GM19035 (cell line): ENCODE data around the gene COG6.
A peak's percentile ranks its signal among the peaks of the same experiment; 100 is the strongest.

Experiments
- ATAC-seq: cut with Tn5 transposase; IDR thresholded peaks from one replicate; pipeline ENCODE4 v1.9.1; 2021; ENCODE audit not compliant: unreplicated experiment

The COG6 gene

DNA sequence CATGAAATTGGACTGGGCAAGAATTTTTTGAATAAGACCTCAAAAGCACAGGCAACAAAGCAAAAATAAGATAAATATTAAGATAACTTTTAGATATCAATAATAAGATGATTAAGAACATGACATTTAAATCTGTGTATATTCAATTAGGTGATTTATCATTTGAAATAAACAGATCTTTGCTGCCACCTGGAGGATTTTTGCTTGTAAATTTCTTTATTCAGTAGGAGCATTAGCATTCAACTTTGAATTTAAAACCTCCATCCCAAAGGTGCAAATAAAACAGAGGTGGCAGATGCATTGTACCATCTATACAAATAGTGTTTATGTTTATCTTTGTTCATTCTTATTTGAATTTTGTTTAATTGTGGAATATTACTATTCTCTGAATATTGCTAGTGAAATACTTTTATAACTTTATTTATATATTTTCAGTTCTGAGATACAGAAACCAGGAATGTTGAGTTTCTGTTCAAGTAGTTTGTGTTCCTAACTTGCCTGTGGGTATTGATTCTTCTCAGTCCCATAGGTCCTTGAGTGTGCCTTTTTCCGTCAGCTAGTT lies 20.9 kb downstream of the COG6 start:
- ATAC-seq: no peak

DNA sequence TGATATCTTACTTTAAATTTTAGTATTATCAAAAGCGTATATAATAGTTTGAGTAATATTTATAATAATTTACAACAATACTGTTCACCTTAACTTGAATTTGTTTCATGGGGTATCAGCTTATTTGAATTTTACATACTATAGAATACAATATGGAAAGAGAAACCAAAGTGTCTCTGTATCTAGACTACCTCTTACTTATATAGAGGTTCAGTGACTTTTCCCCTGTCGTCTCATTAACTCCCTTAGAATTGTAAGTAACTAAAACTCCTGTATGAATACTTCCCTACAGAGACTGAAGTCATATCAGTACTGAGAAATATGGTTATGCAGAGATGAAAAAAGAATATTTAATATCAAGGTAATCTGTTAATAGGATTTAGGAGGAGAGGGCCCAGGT lies 26.8 kb downstream of the COG6 start:
- no peak for ATAC-seq

DNA sequence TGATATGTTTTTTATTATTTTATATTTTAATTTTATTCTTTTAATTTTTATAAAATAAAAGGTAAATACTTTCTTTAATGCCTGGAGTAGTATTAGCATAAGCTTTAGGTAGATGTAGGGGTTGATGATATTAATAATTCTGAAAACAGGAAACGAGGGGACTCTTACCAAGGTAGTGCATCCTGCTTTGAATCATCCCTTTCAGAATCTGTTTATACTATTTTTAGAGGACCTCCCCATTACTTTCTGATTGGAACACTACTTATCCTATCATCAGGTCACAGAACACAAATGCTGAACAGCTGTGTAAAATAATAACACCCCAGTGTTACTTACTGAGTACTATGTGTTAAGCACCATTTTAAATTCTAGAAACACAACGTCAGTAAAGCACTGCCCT lies 27.3 kb downstream of the COG6 start:
- peak; percentile 78 for ATAC-seq

DNA sequence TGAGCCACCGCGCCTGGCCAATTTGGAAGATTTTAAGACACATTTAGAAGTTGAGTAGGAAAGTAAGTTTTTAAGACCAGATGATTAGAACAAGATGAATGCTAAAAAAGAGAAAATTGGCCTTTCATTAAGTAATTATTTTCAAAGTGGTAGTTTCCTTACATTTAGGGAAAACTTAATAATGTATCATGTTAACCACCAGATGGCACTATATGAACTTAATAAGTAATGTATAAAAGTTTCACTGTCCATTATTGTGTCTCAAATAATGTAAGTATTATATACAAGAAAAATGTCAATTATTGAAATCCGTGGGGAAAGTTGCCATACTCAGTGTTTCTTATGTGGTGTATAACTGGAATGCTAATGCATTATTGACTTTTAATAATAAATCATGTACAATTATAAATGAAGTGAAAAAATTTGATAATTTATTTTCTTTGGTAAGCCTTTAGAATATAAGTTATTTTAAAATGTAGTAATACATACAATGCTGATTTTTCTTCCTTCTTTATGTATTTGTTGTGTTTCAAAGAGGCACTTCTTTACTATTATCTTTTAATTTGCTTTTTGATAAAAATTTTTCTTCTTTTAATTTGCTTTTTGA lies 29.2 kb downstream of the COG6 start:
- ATAC-seq: no peak

DNA sequence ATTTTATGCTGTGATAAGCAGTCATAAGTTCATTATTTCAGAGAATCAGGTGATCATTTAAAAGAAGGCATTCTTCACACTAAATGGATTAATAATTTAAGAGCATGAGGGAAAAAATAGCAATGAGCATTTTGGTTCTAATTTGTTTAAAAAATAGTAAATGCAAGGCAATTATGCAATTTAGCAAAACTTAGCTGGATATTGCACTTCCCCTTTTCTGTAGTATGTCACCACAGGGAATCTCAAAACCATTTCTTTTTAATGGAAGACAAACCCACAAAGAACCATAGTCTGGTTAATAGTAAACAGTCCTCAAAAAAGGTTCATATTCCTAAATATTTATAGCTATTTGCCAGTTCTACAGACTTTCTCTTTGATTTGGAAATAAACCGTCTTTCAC lies 30.2 kb downstream of the COG6 start:
- no peak for ATAC-seq

DNA sequence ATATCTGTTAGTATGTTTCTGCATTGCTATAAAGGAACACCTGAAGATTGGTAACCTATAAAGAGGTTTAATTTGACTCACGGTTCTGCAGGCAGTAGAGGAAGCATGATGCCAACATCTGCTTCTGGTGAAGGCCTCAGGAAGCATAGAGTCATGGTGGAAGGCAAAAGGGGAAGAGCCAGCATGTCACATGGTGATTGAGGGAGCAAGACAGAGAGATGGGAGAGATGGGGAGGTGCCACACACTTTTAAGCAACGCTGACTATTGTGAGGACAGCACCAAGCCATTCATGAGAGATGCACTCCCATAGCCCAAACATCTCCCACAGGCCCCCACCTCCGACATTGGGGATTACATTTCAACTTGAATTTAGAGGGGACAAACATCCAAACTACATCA lies 32.8 kb downstream of the COG6 start:
- ATAC-seq: no peak

DNA sequence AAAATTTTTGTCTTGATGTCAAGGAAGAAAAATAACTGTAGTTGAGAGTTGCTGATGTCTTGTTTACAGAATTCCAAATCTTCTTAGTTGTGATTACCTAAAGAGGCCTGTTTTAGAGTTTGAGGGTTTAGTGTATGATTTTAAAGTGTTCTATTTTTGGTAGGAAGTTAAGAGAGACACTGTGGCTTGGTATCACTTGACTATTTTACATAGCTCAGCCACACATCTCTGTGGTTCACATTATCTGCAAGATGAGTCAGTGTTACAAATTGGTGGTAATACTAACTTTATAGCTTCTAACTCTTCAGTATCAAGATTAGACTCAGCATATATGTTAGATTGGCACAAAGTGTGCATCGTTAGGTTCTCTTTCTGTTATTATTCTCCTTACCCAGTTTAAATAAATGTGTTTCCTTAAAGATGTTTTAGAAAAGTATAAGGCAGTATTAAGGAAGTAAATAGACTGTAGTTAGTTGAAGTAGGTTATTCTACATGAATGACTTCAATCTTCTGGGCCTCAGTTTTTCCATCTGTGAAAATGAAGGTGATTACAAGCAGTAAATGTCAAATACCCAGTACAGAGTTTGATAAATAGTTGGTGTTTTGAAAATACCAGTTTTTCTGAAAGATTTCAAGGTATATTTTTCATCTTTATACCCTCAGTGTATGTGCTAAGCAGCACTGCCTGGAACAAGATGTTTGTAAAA lies 33.4 kb downstream of the COG6 start:
- peak; percentile 88 for ATAC-seq

DNA sequence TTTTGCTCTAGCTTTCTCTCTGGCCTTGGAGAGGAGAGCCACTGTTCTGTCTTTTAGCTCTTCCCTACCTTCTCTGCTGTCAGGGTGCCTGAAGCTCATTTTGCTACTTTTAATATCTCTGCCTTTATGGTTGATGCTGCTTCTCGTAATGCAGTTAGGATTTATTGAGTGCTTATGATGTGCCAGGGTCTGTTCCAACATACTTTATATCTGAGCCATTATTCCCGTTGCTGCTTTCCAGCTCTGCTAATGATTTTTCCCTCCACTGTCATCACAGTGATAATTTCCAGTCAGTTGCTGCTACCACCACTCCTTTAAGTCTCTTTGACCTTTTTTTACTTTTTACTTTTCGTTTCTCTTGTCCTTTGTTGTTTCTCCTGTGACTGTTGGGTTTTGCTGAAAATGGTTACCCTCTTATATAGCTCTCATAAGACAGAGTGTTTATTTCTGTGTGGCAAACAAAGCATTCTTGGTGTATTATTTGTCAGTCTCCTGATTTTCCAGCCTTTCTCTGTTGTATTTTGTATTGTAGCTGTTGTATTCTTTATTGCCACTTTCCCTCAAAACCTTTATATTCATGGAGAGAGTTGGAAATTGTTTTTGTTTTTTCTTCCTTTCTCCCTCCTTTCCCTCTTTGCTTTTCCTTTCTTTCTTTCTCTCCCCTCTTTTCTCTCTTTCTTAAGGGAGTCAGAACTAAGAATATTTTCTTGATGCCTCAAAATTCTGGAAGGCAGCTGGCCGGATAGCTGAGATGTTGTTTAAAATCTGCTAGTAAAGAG lies 37.4 kb downstream of the COG6 start:
- no peak for ATAC-seq

DNA sequence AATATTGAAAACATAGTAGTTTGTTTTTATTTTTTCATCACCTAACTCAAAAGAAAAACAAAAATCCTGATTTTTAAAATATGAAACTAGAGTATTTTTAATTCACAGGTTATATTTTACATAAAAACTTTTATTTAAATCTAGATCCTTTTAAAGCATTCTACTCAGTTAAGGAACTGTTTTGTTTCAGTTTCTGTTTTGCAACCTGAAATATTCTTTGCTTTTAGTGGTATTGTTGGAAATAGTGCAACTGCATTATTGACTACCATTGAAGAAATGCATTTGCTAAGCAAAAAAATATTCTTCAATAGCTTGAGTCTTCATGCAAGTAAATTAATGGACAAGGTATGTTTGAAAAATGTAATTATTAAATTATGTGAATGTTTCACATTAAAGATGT lies 43.8 kb downstream of the COG6 start:
- ATAC-seq: no peak

DNA sequence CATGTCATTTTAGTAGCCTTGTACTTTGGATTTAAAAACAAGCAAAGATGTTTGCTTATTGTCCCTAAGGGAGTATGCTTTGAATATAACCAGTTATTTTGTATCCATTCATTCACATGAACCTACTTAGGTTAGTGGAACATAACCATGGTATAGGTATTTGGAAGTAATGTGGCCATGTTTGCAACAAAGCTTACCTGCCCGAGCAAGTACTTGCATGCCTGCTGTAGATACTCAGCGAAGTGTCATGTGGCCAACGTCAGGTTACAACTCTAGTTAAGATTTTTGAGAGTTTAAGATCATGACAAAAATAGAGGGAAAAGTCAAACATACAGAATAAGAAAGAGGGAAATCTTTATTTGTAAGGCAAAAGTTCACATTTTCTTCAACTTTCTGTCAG lies 57.2 kb downstream of the COG6 start:
- no peak for ATAC-seq

DNA sequence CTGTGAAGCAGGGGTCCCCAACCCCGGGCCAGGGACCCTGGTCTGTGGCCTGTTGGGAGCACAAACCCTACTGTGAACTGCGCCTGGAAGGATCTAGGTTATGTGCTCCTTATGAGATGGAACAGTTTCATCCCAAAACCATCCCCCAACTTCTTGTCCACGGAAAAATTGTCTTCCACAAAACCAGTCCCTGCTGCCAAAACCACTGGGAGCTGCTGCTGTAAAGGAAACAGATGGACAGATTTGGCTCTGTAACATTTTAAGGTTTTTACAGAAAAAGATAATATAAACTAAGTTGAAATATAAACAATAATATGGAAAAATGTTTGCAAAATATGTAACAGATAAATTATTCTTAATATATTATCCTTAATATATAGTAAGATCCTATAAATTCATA lies 73.7 kb downstream of the COG6 start:
- ATAC-seq: no peak

DNA sequence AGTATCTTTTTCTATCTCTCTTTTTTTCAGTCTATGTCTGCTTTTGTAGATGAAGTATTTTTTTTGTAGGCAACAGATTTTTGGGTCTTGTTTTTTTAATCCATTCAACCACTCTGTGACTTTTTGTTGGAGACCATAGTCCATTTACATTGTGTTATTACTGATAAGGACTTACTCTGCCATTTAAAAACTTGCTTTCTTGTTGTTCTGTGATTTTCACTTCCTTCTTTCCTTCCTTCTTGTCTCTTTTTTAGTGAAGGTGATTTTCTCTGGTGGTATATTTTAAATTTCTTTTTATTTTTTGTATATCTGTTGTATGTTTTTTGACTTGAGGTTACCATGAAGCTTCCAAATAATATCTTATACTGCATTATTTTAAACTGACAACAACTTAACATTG lies 79.5 kb downstream of the COG6 start:
- ATAC-seq: no peak

DNA sequence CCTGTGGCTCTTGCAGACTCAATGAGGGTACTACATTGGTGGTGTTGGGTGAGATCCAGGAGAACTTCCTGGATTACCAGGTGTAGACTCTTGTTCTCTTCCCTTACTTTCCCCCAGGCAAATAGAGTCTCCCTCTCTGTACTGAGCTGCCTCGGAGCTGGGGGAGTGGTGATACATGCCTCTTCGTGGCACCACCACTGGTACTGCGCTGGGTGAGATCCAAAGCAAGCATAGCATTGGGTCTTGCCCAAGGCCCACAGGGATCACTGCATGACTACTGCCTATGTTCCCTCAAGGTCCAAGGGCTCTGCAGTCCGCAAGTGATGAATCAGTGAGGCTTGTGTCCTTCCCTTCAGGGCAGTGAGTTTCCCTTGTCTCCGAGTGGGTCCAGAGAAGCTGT lies 81.6 kb downstream of the COG6 start:
- ATAC-seq: no peak

DNA sequence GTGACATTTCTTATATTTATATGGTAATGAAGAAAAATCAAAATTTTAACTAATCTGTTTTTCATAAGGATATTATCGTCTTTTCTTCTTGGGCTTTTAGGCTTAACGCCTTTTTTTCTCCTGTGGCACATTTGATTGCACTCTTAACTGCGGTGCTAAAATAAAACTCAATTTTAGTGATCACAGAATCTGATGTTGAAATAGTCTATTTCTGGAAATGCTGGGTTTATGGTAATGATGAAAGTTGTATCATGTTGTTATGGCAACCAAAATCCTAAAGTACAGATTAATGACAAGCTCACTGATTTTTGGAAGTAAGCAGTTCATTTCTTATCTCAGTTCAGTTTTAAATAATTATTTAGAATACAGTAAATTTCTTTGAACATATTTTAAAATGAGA lies 85.3 kb downstream of the COG6 start:
- no peak for ATAC-seq

DNA sequence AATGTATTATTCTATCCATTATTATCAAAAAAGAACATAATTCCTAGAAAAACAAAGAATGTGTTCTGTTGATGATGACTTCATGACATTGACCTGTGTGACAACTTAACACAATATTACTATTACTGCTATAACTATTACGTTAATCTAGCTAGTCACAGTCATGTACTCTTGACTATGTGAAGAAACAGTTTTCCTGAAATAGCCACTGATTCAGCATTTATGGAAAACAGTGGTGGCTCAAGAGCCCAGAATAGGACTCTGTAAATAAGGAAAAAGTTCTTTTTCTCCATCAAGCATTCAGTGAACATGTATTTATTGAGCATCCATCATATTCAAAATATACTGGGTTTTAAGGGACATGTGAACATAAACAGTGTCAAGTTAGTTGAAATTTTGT lies 93.5 kb downstream of the COG6 start:
- ATAC-seq: no peak

DNA sequence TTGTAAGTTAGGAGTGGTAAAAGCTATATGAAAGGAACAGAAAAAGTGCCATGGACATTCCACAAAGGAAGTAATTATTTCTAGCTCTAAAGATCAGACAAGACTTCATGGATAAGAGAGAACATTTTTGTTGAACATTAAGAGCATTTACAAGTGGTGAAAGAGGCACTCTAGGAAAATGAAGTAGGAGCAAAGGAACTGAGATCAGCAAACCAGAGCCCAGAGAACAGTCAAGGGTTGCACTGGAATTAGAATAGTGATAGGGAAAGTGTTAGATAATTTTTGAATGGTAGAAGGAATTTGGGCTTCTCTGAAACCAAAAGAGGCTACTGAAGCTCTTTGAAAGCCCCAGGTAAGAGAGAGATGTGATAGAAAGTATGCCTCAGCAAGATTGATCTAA lies 94.1 kb downstream of the COG6 start:
- no peak for ATAC-seq

DNA sequence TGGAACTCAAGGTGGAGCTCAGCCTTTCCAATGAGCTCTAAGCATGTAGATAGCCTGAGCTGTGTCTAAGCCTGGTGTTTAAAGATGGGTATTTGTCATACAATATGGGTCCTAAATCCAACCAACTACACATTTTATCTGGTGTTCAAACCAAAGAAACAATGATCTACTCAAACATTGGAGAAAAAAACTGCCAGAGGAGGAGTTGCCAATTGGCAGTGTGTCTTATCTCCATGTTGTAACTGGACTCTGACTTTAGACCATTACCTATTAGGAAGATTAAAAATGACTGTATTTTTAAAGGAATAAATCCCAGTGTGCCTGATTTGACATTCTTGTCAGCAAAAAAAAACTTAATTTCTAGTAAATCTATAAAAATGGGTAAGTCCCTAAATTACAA lies 96.3 kb downstream of the COG6 start:
- ATAC-seq: no peak

DNA sequence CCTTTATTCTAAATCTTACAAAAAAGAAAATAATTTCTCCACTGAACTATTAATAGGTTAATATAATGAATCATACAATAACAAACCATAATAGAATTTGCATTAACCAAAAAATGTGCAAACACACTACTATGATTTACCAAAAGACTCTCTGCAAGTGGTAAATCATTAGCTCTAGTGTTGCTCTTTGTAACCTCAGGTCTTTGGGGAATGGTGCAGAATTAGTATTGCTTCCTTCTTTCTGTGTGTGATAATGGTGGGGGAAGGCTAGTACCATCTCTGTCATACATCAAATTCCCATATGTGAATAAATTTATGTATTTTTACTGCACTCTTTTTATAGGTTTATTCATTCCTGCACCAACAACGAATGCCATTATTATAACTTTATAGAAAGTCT lies 105.1 kb downstream of the COG6 start:
- peak; percentile 78 for ATAC-seq

DNA sequence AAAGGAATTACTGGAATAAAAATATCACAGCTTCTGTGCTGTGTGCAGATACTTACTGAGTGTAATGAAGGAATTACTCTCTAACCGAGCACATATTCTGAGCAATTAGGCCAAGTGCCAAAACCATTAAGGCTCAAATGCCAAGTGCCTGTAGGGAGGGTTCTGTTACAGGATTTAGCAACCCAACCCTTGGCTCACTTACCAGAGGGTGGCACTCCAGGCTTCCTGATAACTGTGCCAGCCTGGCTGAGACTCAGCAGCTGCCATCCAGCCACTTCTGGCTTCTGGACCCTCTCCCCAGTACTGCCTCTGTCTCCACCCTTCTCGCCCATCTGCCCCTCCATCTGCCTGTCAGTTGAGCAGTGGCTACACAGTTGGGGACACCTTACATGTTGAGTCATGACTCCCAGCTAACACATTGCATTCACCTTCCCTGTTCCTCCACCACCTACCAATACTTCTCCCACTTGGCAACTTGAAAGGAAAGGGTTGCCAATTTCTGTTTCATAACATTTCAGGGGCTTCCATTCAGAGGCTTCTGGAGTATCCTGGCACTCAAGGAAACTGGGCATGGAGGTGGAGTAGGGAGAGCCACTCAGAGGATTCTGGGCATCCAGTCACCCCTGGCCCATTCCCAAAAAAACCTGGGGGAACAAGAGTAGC lies 110.5 kb downstream of the COG6 start:
- no peak for ATAC-seq

DNA sequence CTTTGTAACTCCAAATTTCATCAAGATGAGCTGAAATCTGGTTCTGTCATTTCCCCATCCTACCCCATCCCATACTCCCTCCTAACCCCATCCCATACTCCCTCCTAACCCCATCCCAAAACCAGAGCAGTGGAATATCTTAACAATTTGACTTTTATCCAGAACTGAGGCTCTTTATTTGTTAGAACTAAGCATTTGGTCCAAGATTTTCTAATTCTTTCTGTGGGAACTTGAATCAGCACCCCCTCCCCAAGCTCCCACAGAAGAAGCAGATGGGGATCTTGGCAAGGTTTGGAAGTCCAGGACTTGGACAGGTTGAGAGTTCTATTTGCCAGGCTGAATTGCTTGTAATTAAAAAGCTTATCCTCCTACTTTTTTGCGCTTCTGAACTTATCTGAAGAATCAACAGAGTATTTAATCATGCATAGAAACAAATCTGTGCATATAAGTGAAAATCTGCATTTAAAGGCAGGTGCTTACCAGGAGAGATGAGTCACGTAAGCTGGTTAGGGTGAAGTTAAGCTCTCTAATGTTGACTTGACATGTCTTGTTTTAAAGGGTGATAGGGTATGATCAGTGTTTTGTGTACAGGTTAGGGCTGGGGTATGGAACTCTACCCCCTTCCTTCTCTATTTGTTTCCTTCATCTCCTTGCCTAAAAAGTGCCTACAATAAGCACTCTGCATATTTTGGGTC lies 111.1 kb downstream of the COG6 start:
- no peak for ATAC-seq
